Thymus (tissue), 14 donors: Measurements from ENCODE around the gene FSTL5. TPM values are rescaled to one million over a fixed set of nuclear protein-coding genes. Genes with fewer than 3 reads are reported as not detected.
"Not testable (repeated sequence)": the region's sequence is repeated elsewhere in the genome, so short reads cannot be mapped to it uniquely, and the experiment has no call there.

Experiments
- DNase-seq, 9 donors: peaks; one replicate each; pipeline ENCODE4 v3.0.0-alpha.2; 2013; ENCODE audit warnings: low spot score in 9 of 9, low read depth in 6 of 9, missing footprints in 1 of 9
- H3K27ac ChIP-seq, 2 donors: one replicate each; pipeline ENCODE4 v1.5.1; 2013; ENCODE audit warnings: control low read depth in 1 of 2, low read depth in 1 of 2, low read length in 1 of 2, mild to moderate bottlenecking in 1 of 2, moderate library complexity in 1 of 2
- H3K27me3 ChIP-seq, 2 donors: one replicate each; pipeline ENCODE4 v1.5.1; 2013; ENCODE audit warnings: low read length in 1 of 2; ENCODE audit not compliant: control insufficient read depth in 2 of 2, insufficient read depth in 1 of 2
- H3K36me3 ChIP-seq, 2 donors: one replicate each; pipeline ENCODE4 v1.5.1; 2013; ENCODE audit warnings: low read length in 1 of 2, mild to moderate bottlenecking in 1 of 2, moderate library complexity in 1 of 2; ENCODE audit not compliant: control insufficient read depth in 2 of 2, insufficient read depth in 2 of 2
- H3K4me1 ChIP-seq, 2 donors: one replicate each; pipeline ENCODE4 v1.5.1; 2013; ENCODE audit warnings: low read length in 2 of 2; ENCODE audit not compliant: control insufficient read depth in 2 of 2, insufficient read depth in 2 of 2
- H3K4me3 ChIP-seq, 2 donors: one replicate each; pipeline ENCODE4 v1.5.1; 2013; ENCODE audit warnings: low read length in 2 of 2, control low read depth in 1 of 2, mild to moderate bottlenecking in 1 of 2
- H3K9me3 ChIP-seq, 2 donors: one replicate each; pipeline ENCODE4 v1.5.1; 2013; ENCODE audit warnings: low read length in 1 of 2, mild to moderate bottlenecking in 1 of 2; ENCODE audit not compliant: control insufficient read depth in 2 of 2, insufficient read depth in 1 of 2
- WGBS: extraction: QIAGEN DNeasy Blood & Tissue Kit; methylation state at CpG from one replicate; pipeline ENCODE4 v1.1.7; 2013; 5-methylcytosine and 5-hydroxymethylcytosine counted together
- long read RNA-seq, 10 donors: transcript quantifications; one replicate each; lab custom pipeline, GENCODE V29; 2026
- polyA plus RNA-seq: library from polyadenylated mRNA; stranded (reverse); fragments of 200-250 nt; gene quantifications from one replicate; pipeline ENCODE4 v1.2.3, GENCODE V29; 2013
- total RNA-seq: library from RNA; stranded (reverse); fragments of 120-200 nt; gene quantifications from one replicate; pipeline ENCODE4 v1.2.4, GENCODE V29; 2013
- donor health status: healthy.

The FSTL5 gene
- total RNA-seq (0.05 TPM), polyA plus RNA-seq (0.07 TPM)
- long read RNA-seq, donor 1, result 0 reads
- long read RNA-seq, donor 2, result 0 reads
- long read RNA-seq, donor 3, result 0 reads
- long read RNA-seq, donor 4, result 0 reads
- long read RNA-seq, donor 5, result 0 reads
- long read RNA-seq, donor 6, result 0 reads
- long read RNA-seq, donor 7, result 0 reads
- long read RNA-seq, donor 8, result 0 reads
- long read RNA-seq, donor 9, result 0 reads
- long read RNA-seq, donor 10, result 0 reads

DNA sequence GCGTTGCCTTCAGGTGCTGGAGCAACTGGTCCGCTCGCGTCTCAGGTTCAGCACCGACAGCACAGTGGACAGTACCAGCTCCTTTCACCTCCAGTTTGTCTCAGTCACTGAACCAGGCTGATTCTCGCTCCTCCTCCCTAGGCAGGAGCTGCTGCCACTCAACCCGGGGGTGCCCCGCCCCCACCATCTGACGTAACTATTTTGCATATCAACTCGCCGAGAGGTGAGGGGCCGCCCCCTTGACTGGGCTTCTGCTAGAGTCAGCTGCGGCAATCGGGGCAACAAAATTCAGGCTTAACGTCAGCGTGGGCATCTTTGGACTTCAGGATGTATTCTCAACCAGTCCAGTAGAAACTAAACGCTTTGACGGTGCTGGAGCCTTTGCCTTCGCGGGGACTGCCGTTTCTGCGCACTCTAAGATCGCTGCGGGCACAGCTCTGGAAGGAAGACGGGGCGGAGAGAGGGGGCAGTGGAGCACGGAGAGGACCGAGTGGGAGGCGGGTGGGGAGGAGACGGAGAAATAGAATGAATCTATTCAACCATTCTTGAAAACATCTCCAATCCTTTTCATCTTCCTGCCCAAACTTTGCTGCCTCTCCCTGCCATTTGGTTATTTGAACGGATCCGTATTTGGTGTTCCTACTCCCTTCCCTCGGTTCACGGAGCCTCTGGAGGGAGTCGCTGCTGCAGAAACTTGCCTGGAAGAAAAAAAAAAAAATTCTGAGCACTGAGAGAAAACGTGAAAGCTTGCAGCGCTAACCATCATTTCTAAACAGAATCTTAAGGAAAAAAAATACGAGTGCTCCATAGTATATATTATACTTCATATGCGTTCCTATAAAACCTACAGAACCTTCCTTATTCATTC lies at the start of gene FSTL5:
TSS of gene FSTL5 (minus strand) at position 109 of the 868 bp plus-strand sequence. CDS start 52,604 bp downstream, outside the sequence.
- H3K9me3 ChIP-seq, result no peaks in the 10 kb centered on the region
- H3K36me3 ChIP-seq, result no peaks in the 10 kb centered on the region
- peak within 1 kb of the TSS in 1 of 2 donors; percentile 11 for H3K4me3 ChIP-seq
- H3K4me1 ChIP-seq, result no peaks in the 10 kb centered on the region
- peaks cover 3 to 11% of the 10 kb centered on the region in 2 donors for H3K27me3 ChIP-seq
- 4% methylated on average over 39 of the region's 39 CpGs for whole genome bisulfite sequencing
- DNase-seq, result peak in 4 of 9 donors; percentile 8 to 31 (median 14)
- H3K27ac ChIP-seq, result no peak within 1 kb of the TSS

DNA sequence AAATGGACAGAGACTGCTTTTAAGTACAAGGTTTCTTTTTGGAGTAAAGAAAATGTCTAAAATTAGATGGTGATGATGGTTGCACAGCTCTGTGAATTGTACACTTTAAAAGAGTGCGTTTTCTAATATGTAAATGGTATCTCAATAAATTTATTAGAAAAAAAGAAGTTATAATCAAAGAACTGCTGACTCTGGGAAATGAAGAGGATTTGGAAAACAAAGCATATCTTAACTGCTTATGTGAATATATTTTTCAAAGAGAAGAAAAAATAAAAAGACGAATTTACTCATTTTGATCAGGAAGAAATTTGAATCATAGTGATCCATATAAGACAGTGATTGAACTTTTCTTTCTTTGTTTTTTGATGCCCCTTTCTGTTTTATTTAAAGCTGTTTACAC lies 45.9 kb upstream of the FSTL5 start:
- no peak overlapping the region for H3K4me3 ChIP-seq
- WGBS, result 94% methylated on average over 2 of the region's 2 CpGs

DNA sequence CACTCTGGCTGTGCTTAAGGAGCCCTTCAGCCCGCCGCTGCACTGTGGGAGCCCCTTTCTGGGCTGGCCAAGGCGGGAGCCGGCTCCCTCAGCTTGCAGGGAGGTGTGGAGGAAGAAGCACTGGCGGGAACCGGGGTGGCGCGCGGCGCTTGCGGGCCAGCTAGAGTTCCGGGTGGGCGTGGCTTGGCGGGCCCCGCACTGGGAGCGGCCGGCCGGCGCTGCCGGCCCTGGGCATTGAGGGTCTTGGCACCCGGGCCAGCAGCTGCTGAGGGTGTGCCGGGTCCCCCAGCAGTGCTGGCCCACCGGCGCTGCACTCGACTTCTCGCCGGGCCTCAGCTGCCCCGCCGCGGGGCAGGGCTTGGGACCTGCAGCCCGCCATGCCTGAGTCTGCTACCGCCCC lies 39.7 kb upstream of the FSTL5 start:
- DNase-seq, H3K4me1 ChIP-seq, H3K9me3 ChIP-seq, H3K36me3 ChIP-seq, H3K27ac ChIP-seq, H3K27me3 ChIP-seq, H3K4me3 ChIP-seq: not testable (repeated sequence)
- 98% methylated on average over 32 of the region's 32 CpGs for WGBS

More for the DNA sequence above, 45.9 kb upstream of the FSTL5 start:
- Histone ChIP-seq H3K9me3 (no peaks in the 10 kb centered on the region), H3K27me3 (no peaks in the 10 kb centered on the region), H3K27ac (no peak overlapping the region), H3K36me3 (no peaks in the 10 kb centered on the region), H3K4me1 (no peaks in the 10 kb centered on the region)
- no peak for DNase-seq

DNA sequence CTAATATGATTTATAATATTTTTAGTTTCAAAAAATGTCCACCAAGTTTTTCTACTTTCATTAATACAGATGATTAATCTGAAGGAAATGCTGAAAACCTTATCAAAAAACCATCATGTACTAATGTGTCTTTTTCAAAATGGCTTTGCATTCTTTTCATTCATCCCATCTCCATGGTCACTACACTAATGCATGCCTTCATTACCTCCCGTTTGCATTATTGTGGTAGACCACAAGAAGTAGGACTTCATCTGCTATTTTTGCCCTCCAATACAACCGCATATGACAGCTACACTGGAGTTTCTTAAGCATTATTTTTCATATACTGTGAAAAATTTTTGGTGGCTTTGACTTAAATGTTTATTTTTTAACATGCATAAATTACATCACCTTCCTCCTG lies 37.9 kb upstream of the FSTL5 start:
- Histone ChIP-seq H3K36me3 (no peaks in the 10 kb centered on the region), H3K4me1 (no peaks in the 10 kb centered on the region), H3K9me3 (peaks cover 0 to 3% of the 10 kb centered on the region in 2 donors), H3K4me3 (no peak overlapping the region), H3K27ac (no peak overlapping the region), H3K27me3 (no peaks in the 10 kb centered on the region)
- no peak for DNase-seq
- WGBS, result 86% methylated on average over 2 of the region's 2 CpGs

DNA sequence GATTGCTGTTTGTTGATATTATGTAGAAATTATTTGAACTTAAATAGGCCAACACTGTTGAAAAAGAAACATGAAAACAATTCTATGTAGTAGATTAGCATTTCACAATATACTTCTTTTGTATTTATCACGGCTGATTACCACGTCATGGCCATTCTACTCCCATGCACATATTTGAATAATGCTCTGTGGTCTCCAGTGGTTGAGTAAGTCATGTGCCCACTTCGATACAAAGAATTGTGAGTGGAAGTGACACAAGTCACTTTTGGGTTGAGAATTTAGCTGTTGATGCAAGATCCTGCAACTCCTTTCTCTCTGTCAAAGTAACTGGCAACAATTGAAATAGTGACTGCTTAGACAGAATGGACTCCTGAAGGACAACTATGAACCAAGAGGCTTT lies 6.7 kb upstream of the FSTL5 start:
- no peaks in the 10 kb centered on the region for H3K27me3 ChIP-seq
- H3K36me3 ChIP-seq, result no peaks in the 10 kb centered on the region
- no peaks in the 10 kb centered on the region for H3K9me3 ChIP-seq
- H3K4me1 ChIP-seq, result no peaks in the 10 kb centered on the region
- 58% methylated on average over 3 of the region's 3 CpGs for WGBS
- no peak for DNase-seq
- no peak overlapping the region for H3K4me3 ChIP-seq
- H3K27ac ChIP-seq, result no peak overlapping the region

DNA sequence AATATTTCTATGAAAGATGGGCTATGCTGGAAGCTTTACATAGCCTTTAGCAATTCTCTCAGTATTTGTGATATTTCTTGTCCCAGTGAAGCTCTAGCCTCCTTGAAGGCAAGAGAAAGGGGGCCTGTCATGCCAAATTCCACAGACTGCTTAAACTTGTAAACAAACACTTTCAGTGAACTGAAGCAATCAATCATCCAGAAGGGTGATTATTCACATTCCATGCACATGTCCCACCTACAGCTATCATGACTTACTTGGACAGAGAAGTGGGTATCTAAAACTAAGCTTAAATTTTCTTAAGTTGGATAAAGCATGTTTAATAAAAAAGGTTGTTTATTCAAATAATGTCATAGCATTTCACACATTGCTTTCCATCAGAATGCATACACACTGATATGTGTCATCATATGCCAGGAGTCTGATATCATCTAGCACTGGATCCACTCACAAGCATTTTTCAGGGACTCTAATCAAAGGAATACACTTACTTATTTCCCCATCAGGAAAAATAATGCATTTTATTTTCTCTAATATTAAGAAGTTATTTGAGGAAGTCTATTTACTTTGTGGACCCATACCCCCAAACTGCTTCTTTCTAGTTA lies 1.2 kb upstream of the FSTL5 start:
- no peak for DNase-seq
- H3K27ac ChIP-seq, result no peak overlapping the region
- H3K36me3 ChIP-seq, result no peaks in the 10 kb centered on the region
- no peaks in the 10 kb centered on the region for H3K9me3 ChIP-seq
- no peaks in the 10 kb centered on the region for H3K4me1 ChIP-seq
- H3K27me3 ChIP-seq, result peaks cover 3 to 11% of the 10 kb centered on the region in 2 donors
- no peak overlapping the region for H3K4me3 ChIP-seq

DNA sequence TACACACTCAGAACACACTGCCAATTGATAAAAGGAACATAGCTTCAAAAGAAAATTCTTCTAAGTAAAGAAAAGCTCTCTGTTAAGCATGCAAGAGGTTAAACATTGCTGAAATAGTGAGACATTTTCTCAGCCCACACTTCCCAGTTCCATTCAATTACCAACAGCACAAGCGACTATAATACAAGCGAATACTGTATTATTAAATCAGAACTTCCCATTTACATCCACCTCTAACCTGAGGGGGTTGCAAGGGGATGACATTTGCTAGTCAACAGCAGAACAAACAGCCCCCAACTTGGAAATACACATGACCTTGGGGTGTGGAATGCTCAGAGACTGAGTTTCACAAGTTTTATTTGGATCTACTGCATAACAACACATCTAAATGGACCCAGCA lies 1.1 kb downstream of the FSTL5 start:
- H3K4me1 ChIP-seq, result no peaks in the 10 kb centered on the region
- H3K27ac ChIP-seq, result no peak overlapping the region
- peaks cover 3 to 11% of the 10 kb centered on the region in 2 donors for H3K27me3 ChIP-seq
- no peak overlapping the region for H3K4me3 ChIP-seq
- H3K36me3 ChIP-seq, result no peaks in the 10 kb centered on the region
- WGBS, result 81% methylated on average over 2 of the region's 2 CpGs
- no peak for DNase-seq
- H3K9me3 ChIP-seq, result no peaks in the 10 kb centered on the region

DNA sequence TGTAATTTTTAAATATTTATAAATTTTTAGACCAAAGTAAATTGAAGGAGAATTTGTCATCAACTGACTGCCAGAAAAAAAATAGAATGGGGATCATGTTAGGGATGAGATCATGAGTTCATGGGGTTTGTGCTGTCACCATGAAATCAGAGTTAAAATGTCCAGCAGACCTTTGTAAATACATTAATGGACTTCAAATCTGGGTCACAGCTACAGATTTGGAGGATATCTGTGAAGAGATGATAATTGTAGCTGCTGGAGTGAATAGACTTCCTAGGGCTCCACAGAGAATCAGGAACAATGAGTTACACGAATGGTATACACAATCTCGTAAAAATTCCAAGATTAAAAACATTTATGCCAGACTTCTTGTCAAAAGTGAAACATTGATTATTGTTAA lies 6.6 kb downstream of the FSTL5 start:
- no peaks in the 10 kb centered on the region for H3K4me1 ChIP-seq
- H3K36me3 ChIP-seq, result no peaks in the 10 kb centered on the region
- 82% methylated on average over 2 of the region's 2 CpGs for WGBS
- no peak overlapping the region for H3K4me3 ChIP-seq
- no peak overlapping the region for H3K27ac ChIP-seq
- DNase-seq, result no peak
- H3K27me3 ChIP-seq, result no peaks in the 10 kb centered on the region
- H3K9me3 ChIP-seq, result no peaks in the 10 kb centered on the region

DNA sequence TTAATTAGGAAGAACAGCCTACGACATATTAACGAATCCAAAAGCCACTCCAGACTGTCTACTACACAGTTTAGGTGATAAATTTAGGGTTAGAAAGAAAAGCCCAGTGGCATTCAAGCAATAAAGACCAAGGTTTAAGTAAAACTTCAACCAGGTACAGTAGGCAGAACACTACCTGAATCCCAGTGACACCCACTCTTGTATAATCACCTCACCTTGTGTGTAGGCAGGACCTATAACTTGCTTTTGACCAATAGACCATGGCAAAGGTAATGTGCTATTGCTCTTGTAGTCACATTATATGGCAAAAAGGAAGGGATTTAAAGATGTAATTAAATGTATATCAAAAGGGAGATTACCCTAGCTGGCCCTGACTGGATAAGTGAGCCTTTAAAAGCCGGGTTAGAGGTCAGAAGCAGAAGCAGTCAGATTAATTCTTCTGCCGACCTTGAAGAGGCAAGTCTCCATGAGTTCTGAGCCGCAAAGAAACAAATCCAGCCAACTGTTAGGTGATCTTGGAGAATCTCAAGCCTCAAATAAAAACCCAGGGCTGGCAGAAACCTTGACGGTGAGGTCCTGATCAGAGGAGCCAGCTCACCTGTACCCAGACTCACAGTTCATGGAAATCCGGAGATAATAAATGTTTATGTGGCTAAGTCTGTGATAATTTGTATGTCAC lies 8.8 kb downstream of the FSTL5 start:
- Histone ChIP-seq H3K27ac (no peak overlapping the region), H3K27me3 (no peaks in the 10 kb centered on the region), H3K9me3 (no peaks in the 10 kb centered on the region), H3K4me3 (no peak overlapping the region), H3K36me3 (no peaks in the 10 kb centered on the region), H3K4me1 (no peaks in the 10 kb centered on the region)
- DNase-seq, result no peak
- 83% methylated on average over 7 of the region's 7 CpGs for WGBS
